Measurements from ENCODE around the gene OR2L5.

OR2L5 gene

GRCh38 chr1:248009681-248010080, 3.8 kb upstream of the OR2L5 start:
- Histone ChIP-seq H3K27ac (replicated peaks) (no peak overlapping the region), H3K4me3 (replicated peaks; ENCODE audit: insufficient read depth, low read length) (no peak overlapping the region), H3K27me3 (ENCODE audit: insufficient read depth, poor library complexity, severe bottlenecking) (no peaks in the 10 kb centered on the region)
- DNase-seq (ENCODE audit: low read depth in 1 of 2, low spot score in 1 of 2): no peak
- TF ChIP-seq POLR2AphosphoS5 (IDR thresholded peaks at IDR 0.05; ENCODE audit: low read depth) (no peak), CTCF (IDR thresholded peaks at IDR 0.05; ENCODE audit: insufficient read depth, low read length) (no peak)

- Histone ChIP-seq H3K4me3 (replicated peaks; ENCODE audit: insufficient read depth, low read length) (no peak overlapping the region), H3K27ac (replicated peaks) (no peak overlapping the region), H3K27me3 (ENCODE audit: insufficient read depth, poor library complexity, severe bottlenecking) (no peaks in the 10 kb centered on the region)
- TF ChIP-seq SPI1 (IDR thresholded peaks at IDR 0.05; ENCODE audit: borderline replicate concordance, low read depth) (no peak), POLR2AphosphoS5 (IDR thresholded peaks at IDR 0.05; ENCODE audit: low read depth) (no peak), CTCF (IDR thresholded peaks at IDR 0.05; ENCODE audit: insufficient read depth, low read length) (no peak), GABPA (IDR thresholded peaks at IDR 0.05; ENCODE audit: low read depth) (no peak), REST (IDR thresholded peaks at IDR 0.05; ENCODE audit: insufficient replicate concordance, low read depth) (no peak)
- DNase-seq (ENCODE audit: low read depth in 1 of 2, low spot score in 1 of 2): no peak
These were observed 2.3 kb downstream of the OR2L5 start for GRCh38 chr1:248015803-248016202.

DNA sequence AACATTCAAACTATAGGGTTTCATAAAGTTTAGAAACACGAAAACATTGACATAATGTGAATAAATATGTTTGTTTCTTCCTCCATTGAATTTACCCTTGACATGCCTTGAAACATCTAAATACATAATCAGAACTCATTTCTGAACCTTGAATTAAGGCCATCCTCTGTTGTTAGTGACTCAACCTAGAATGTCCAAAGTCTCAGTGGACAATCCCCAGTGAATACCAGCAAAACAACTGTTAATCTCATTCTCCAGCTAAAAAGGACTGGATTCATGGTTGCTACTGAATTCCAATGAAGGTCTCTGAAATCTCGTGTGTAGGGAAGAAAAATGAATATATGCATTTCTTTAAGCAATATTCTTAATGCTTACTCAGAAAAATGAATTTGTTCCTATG, 16.3 kb downstream of the OR2L5 start, which contains the start of gene OR2L2:
Gene OR2L2, plus strand, starts transcription at position 301 of the 400 bp plus-strand sequence. CDS start 8,198 bp downstream, outside the sequence.
- no peaks in the 10 kb centered on the region for H3K27me3 ChIP-seq (ENCODE audit: insufficient read depth, poor library complexity, severe bottlenecking)
- DNase-seq (ENCODE audit: low read depth in 1 of 2, low spot score in 1 of 2): no peak
- no peak within 1 kb of the TSS for H3K27ac ChIP-seq (replicated peaks)
- H3K4me3 ChIP-seq (replicated peaks; ENCODE audit: insufficient read depth, low read length): no peak within 1 kb of the TSS
- TF ChIP-seq SPI1 (IDR thresholded peaks at IDR 0.05; ENCODE audit: borderline replicate concordance, low read depth) (no peak), CTCF (IDR thresholded peaks at IDR 0.05; ENCODE audit: insufficient read depth, low read length) (no peak), GABPA (IDR thresholded peaks at IDR 0.05; ENCODE audit: low read depth) (no peak), POLR2AphosphoS5 (IDR thresholded peaks at IDR 0.05; ENCODE audit: low read depth) (no peak), REST (IDR thresholded peaks at IDR 0.05; ENCODE audit: insufficient replicate concordance, low read depth) (no peak)

DNA sequence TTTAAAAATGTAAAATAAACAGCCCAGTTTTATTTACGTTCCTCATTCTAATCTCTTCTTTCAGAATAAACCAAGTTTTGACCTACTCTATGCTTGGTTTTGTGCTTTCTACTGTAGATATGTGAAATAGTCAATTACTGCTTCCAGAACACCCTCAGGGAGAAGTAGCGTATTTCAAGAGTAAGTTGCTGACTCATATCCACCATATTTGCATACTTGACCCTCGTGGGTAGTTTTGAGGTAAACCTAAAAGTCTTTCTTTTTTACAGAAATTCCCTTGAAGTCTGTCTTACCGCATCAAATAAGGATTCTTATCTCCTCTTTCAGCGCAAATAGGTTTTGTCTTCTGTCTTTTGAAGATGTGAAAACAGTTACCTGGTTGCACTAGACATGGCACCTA, 31.7 kb downstream of the OR2L5 start:
- H3K27me3 ChIP-seq (ENCODE audit: insufficient read depth, poor library complexity, severe bottlenecking): no peaks in the 10 kb centered on the region
- no peak for DNase-seq (ENCODE audit: low read depth in 1 of 2, low spot score in 1 of 2)
- TF ChIP-seq GABPA (IDR thresholded peaks at IDR 0.05; ENCODE audit: low read depth): no peak

More for the DNA sequence above, 31.7 kb downstream of the OR2L5 start:
- Histone ChIP-seq H3K27ac (replicated peaks) (no peak overlapping the region), H3K4me3 (replicated peaks; ENCODE audit: insufficient read depth, low read length) (no peak overlapping the region)

Measured in HL-60 (cell line).